Measurements from ENCODE around the gene SERTAD3.
"Not testable (repeated sequence)": the region's sequence is repeated elsewhere in the genome, so short reads cannot be mapped to it uniquely, and the experiment has no call there.

Gene SERTAD3

GRCh38 chr19:40411125-40411842 is 32.9 kb downstream of the SERTAD3 start:
- DNase-seq (ENCODE audit: low read depth in 2 of 2), result no peak

- DNase-seq (ENCODE audit: low read depth in 2 of 2), result no peak
Measured at GRCh38 chr19:40410030-40410389, 34.1 kb downstream of the SERTAD3 start.

- not testable (repeated sequence) for DNase-seq (ENCODE audit: low read depth in 2 of 2)
Measured at GRCh38 chr19:40408598-40408925, 35.6 kb downstream of the SERTAD3 start.

GRCh38 chr19:40407714-40408597 is 36.2 kb downstream of the SERTAD3 start:
- no peak for DNase-seq (ENCODE audit: low read depth in 2 of 2)

- DNase-seq (ENCODE audit: low read depth in 2 of 2), result peak; percentile 37 to 59
Measured at GRCh38 chr19:40403262-40403984, 40.7 kb downstream of the SERTAD3 start.

GRCh38 chr19:40400559-40400958 is 43.6 kb downstream of the SERTAD3 start:
- DNase-seq (ENCODE audit: low read depth in 2 of 2), result no peak

- peak in 1 of 2 donors; percentile 50 for DNase-seq (ENCODE audit: low read depth in 2 of 2)
Measured at GRCh38 chr19:40398417-40399131, 45.6 kb downstream of the SERTAD3 start.

- DNase-seq (ENCODE audit: low read depth in 2 of 2), result no peak
Measured at GRCh38 chr19:40397568-40397906, 46.6 kb downstream of the SERTAD3 start.

GRCh38 chr19:40396886-40397567 is 47.1 kb downstream of the SERTAD3 start:
- no peak for DNase-seq (ENCODE audit: low read depth in 2 of 2)

- no peak for DNase-seq (ENCODE audit: low read depth in 2 of 2)
Measured at GRCh38 chr19:40395956-40396355, 48.2 kb downstream of the SERTAD3 start.

- no peak for DNase-seq (ENCODE audit: low read depth in 2 of 2)
Measured at GRCh38 chr19:40394816-40395210, 49.3 kb downstream of the SERTAD3 start.

GRCh38 chr19:40393894-40394815 is 50.0 kb downstream of the SERTAD3 start:
- DNase-seq (ENCODE audit: low read depth in 2 of 2), result no peak

GRCh38 chr19:40392894-40393517 is 51.1 kb downstream of the SERTAD3 start:
- no peak for DNase-seq (ENCODE audit: low read depth in 2 of 2)

- no peak for DNase-seq (ENCODE audit: low read depth in 2 of 2)
Measured at GRCh38 chr19:40392123-40392522, 52.0 kb downstream of the SERTAD3 start.
